GM21825 (cell line): ENCODE results near the gene WNK1.
"Not testable (repeated sequence)": the region's sequence is repeated elsewhere in the genome, so short reads cannot be mapped to it uniquely, and the experiment has no call there.

Source experiments
- ATAC-seq: cut with Tn5 transposase; IDR thresholded peaks from one replicate; pipeline ENCODE4 v1.9.1; 2021; ENCODE audit warnings: mild to moderate bottlenecking, moderate library complexity; ENCODE audit not compliant: unreplicated experiment

Gene WNK1

GRCh38 chr12:905261-906031 is 153.1 kb downstream of the WNK1 start:
- ATAC-seq = no peak

GRCh38 chr12:906062-906585 is 153.7 kb downstream of the WNK1 start:
- no peak for ATAC-seq

GRCh38 chr12:907413-908185 is 155.2 kb downstream of the WNK1 start:
- no peak for ATAC-seq

- no peak for ATAC-seq
Observed at GRCh38 chr12:909861-910260, 157.5 kb downstream of the WNK1 start.

GRCh38 chr12:910416-910815 is 158.0 kb downstream of the WNK1 start:
- ATAC-seq = no peak

- no peak for ATAC-seq
Observed at GRCh38 chr12:911191-911826, 158.9 kb downstream of the WNK1 start.

- no peak for ATAC-seq
Observed at GRCh38 chr12:912466-913235, 160.3 kb downstream of the WNK1 start.

- no peak for ATAC-seq
Observed at GRCh38 chr12:913919-914698, 161.7 kb downstream of the WNK1 start.

- ATAC-seq = no peak
Observed at GRCh38 chr12:915090-915489, 162.7 kb downstream of the WNK1 start.

GRCh38 chr12:916240-916639 is 163.9 kb downstream of the WNK1 start:
- no peak for ATAC-seq

GRCh38 chr12:916712-917445 is 164.5 kb downstream of the WNK1 start:
- ATAC-seq = no peak

GRCh38 chr12:920676-921075 is 168.3 kb downstream of the WNK1 start:
- ATAC-seq = no peak

GRCh38 chr12:922285-922684 is 169.9 kb downstream of the WNK1 start:
- no peak for ATAC-seq

GRCh38 chr12:926641-927040 is 174.3 kb downstream of the WNK1 start:
- no peak for ATAC-seq

- no peak for ATAC-seq
Observed at GRCh38 chr12:931060-931459, 178.7 kb downstream of the WNK1 start.

GRCh38 chr12:931591-931990 is 179.2 kb downstream of the WNK1 start:
- ATAC-seq = no peak

- ATAC-seq = not testable (repeated sequence)
Observed at GRCh38 chr12:935891-936290, 183.5 kb downstream of the WNK1 start.

GRCh38 chr12:936377-937345 is 184.3 kb downstream of the WNK1 start:
- no peak for ATAC-seq
